ENCODE data around the gene ACOT13.

The ACOT13 gene

GRCh38 chr6:24702720-24703282 lies 35.9 kb downstream of the ACOT13 start:
- ChIA-PET CTCF (interaction anchor here (0.8 to 1.7 kb wide), 7 partner anchors 8 to 289 kb away, joined by 3 to 7 read pairs (median 4); no protein-coding TSS in a partner anchor), POLR2A (no interaction called here)
- TF ChIP-seq SP7 (tag by site-specific recombination; IDR thresholded peaks at IDR 0.05) (no peak), ZNF202 (tag by site-specific recombination; IDR thresholded peaks at IDR 0.05; ENCODE audit: borderline replicate concordance) (no peak), ZSCAN16 (tag by site-specific recombination; IDR thresholded peaks at IDR 0.05) (no peak), BCL11A (tag by site-specific recombination; IDR thresholded peaks at IDR 0.05; ENCODE audit: low read depth) (no peak), SETDB1 (IDR thresholded peaks at IDR 0.05; ENCODE audit: insufficient read length, low read length) (no peak), ZNF473 (tag by site-specific recombination; IDR thresholded peaks at IDR 0.05) (no peak), ZNF157 (tag by site-specific recombination; IDR thresholded peaks at IDR 0.05) (no peak), ZFP37 (tag by site-specific recombination; IDR thresholded peaks at IDR 0.05) (no peak), ZNF558 (tag by site-specific recombination; IDR thresholded peaks at IDR 0.05) (no peak), MYNN (tag by site-specific recombination; IDR thresholded peaks at IDR 0.05; ENCODE audit: borderline replicate concordance) (no peak), OSR2 (tag by site-specific recombination; IDR thresholded peaks at IDR 0.05) (no peak), ZNF391 (tag by site-specific recombination; IDR thresholded peaks at IDR 0.05; ENCODE audit: borderline replicate concordance, low read depth) (no peak), ZNF248 (tag by site-specific recombination; IDR thresholded peaks at IDR 0.05) (no peak), ZIC2 (tag by site-specific recombination; IDR thresholded peaks at IDR 0.05) (no peak), OVOL3 (tag by site-specific recombination; IDR thresholded peaks at IDR 0.05) (no peak), ZNF184 (tag by site-specific recombination; IDR thresholded peaks at IDR 0.05) (no peak)
- TF ChIP-seq, protein P1, sequence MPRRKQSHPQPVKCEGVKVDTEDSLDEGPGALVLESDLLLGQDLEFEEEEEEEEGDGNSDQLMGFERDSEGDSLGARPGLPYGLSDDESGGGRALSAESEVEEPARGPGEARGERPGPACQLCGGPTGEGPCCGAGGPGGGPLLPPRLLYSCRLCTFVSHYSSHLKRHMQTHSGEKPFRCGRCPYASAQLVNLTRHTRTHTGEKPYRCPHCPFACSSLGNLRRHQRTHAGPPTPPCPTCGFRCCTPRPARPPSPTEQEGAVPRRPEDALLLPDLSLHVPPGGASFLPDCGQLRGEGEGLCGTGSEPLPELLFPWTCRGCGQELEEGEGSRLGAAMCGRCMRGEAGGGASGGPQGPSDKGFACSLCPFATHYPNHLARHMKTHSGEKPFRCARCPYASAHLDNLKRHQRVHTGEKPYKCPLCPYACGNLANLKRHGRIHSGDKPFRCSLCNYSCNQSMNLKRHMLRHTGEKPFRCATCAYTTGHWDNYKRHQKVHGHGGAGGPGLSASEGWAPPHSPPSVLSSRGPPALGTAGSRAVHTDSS (tag by site-specific recombination; IDR thresholded peaks at IDR 0.05): no peak

DNA sequence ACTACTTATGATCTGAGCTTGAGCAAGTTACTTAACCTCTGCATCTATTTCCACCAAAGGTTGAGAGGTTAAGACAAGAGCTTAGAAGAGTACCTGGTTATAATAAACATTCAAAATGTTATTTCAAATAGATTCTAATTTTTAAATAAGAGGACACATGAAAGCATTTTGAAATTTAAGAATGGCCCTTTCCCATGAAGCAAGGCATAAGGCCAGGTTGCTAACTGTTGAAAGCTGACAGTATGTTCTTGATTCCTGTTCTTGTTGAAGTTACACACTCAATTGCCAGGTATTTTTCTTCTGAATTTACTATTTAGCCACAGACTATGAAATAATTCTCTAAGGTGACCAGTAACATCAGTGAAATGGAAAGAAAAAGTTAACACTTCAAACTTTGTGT lies 37.6 kb downstream of the ACOT13 start:
- Histone ChIP-seq H3K4me3 (ENCODE audit: low read depth, low read length) (no peak overlapping the region), H3K36me3 (ENCODE audit: control insufficient read depth in 2 of 2, insufficient read depth in 1 of 2, low read length in 2 of 2) (peaks cover 59 to 81% of the 10 kb centered on the region in 2 experiments), H3K4me1 (ENCODE audit: control insufficient read depth, insufficient read depth, low read length) (no peaks in the 10 kb centered on the region; the same call in 1 of the 2 replicates), H3K27ac (ENCODE audit: extremely low read depth, low read depth, low read length) (no peak overlapping the region), H3K9me3 (ENCODE audit: control insufficient read depth, insufficient read depth, low read depth, low read length) (no peaks in the 10 kb centered on the region)
- 0 out of 2 replicates have a peak, but pooled peaks have one; percentile 58 for TF ChIP-seq PRDM1 (tag by site-specific recombination; IDR thresholded peaks at IDR 0.05)
- TF ChIP-seq ZNF677 (tag by site-specific recombination; IDR thresholded peaks at IDR 0.05): 0 out of 2 replicates have a peak, but pooled peaks have one; percentile 28
- no peak for TF ChIP-seq TRIM28 (IDR thresholded peaks at IDR 0.05; ENCODE audit: borderline replicate concordance, low read length)
- TF ChIP-seq, protein P2, sequence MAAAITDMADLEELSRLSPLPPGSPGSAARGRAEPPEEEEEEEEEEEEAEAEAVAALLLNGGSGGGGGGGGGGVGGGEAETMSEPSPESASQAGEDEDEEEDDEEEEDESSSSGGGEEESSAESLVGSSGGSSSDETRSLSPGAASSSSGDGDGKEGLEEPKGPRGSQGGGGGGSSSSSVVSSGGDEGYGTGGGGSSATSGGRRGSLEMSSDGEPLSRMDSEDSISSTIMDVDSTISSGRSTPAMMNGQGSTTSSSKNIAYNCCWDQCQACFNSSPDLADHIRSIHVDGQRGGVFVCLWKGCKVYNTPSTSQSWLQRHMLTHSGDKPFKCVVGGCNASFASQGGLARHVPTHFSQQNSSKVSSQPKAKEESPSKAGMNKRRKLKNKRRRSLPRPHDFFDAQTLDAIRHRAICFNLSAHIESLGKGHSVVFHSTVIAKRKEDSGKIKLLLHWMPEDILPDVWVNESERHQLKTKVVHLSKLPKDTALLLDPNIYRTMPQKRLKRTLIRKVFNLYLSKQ (tag by site-specific recombination; IDR thresholded peaks at IDR 0.05; ENCODE audit: borderline replicate concordance): no peak
- POLR2A ChIA-PET: interaction anchor here (0.6 to 1.0 kb wide), 3 partner anchors 15 to 181 kb away, joined by 3 to 5 read pairs (median 3); no protein-coding TSS in a partner anchor
- CTCF ChIA-PET: interaction anchor here (0.7 to 1.7 kb wide), 6 partner anchors 9 to 287 kb away, joined by 3 to 7 read pairs (median 3); no protein-coding TSS in a partner anchor

More at GRCh38 chr6:24702720-24703282, 35.9 kb downstream of the ACOT13 start:
- H3K36me3 ChIP-seq (ENCODE audit: control insufficient read depth in 2 of 2, insufficient read depth in 1 of 2, low read length in 2 of 2): peaks cover 57 to 67% of the 10 kb centered on the region in 2 experiments
- no peak overlapping the region for H3K27ac ChIP-seq (ENCODE audit: extremely low read depth, low read depth, low read length)
- H3K4me1 ChIP-seq (ENCODE audit: control insufficient read depth, insufficient read depth, low read length): no peaks in the 10 kb centered on the region; the same call in 1 of the 2 replicates
- H3K4me3 ChIP-seq (ENCODE audit: low read depth, low read length): no peak overlapping the region
- no peaks in the 10 kb centered on the region for H3K9me3 ChIP-seq (ENCODE audit: control insufficient read depth, insufficient read depth, low read depth, low read length)

All from HEK293 (cell line).